HUES6 (cell line): ENCODE data around the gene NINJ2.
"Not testable (repeated sequence)": the region's sequence is repeated elsewhere in the genome, so short reads cannot be mapped to it uniquely, and the experiment has no call there.

Experiments used
- H3K27ac ChIP-seq: 2 replicates; pipeline ENCODE4 v1.7.0; 2013; ENCODE audit warnings: low read depth, mild to moderate bottlenecking, low read length, inconsistent platforms
- H3K27me3 ChIP-seq: 2 replicates; pipeline ENCODE4 v1.6.1; 2013; ENCODE audit warnings: low read length; ENCODE audit not compliant: control insufficient read depth, insufficient read depth
- H3K36me3 ChIP-seq: 2 replicates; pipeline ENCODE4 v1.6.1; 2013; ENCODE audit warnings: low read length; ENCODE audit not compliant: control insufficient read depth, insufficient read depth
- H3K4me1 ChIP-seq: 2 replicates; pipeline ENCODE4 v1.6.1; 2013; ENCODE audit warnings: low read length; ENCODE audit not compliant: control insufficient read depth, insufficient read depth
- H3K4me3 ChIP-seq: 2 replicates; pipeline ENCODE4 v1.5.1; 2013; ENCODE audit warnings: low read depth, low read length
- H3K9ac ChIP-seq: one replicate; pipeline ENCODE4 v1.6.1; 2013; ENCODE audit warnings: mild to moderate bottlenecking, low read length
- H3K9me3 ChIP-seq: 2 replicates; pipeline ENCODE4 v1.6.1; 2013; ENCODE audit warnings: low read depth, low read length; ENCODE audit not compliant: control insufficient read depth, insufficient read depth

The NINJ2 gene

DNA sequence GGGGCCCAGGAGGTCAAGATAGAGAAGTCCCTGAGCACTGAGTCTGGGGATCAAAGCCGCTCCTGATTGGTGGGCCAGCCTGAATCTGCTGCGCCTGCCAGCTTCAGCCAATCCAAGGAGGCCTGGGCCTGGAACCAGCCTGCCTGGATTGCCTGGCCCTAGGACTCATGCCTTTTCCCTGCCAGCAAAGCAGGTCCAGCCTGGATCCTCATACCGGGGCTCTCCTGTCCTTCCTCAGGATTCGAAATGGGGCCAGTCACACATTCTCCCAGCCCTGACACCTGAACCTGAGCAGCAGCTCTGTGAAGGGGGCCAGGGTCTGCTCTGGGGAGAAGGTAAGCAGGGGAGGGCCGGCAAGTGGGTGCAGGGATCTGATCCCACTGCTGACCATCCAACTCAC lies 81.9 kb downstream of the NINJ2 start:
- Histone ChIP-seq H3K9me3 (no peaks in the 10 kb centered on the region), H3K4me3 (no peak overlapping the region), H3K9ac (no peak overlapping the region), H3K36me3 (no peaks in the 10 kb centered on the region), H3K27ac (no peak overlapping the region), H3K4me1 (peaks cover 13% of the 10 kb centered on the region), H3K27me3 (peaks cover 8% of the 10 kb centered on the region)

DNA sequence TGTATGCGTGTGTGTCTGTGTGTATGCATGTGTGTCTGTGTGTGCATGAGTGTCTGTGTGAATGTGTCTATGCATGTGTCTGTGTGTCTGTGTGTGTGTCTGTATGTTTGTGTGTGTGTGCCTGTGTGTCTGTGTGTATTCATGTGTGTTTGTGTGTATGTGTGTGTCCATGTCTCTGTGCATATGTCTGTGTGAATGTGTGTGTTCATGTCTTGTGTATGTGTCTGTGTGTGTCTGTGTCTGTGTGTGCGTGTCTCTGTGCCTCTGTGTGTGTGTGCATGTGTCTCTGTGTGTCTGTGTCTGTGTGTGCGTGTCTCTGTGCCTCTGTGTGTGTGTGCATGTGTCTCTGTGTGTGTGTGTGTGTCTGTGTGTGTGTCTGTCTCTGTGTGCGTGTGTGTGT lies 82.4 kb downstream of the NINJ2 start:
- peaks cover 9% of the 10 kb centered on the region for H3K27me3 ChIP-seq
- peaks cover 15% of the 10 kb centered on the region for H3K4me1 ChIP-seq
- no peak overlapping the region for H3K9ac ChIP-seq
- no peaks in the 10 kb centered on the region for H3K9me3 ChIP-seq
- H3K36me3 ChIP-seq: no peaks in the 10 kb centered on the region
- H3K4me3 ChIP-seq: no peak overlapping the region
- H3K27ac ChIP-seq: no peak overlapping the region

DNA sequence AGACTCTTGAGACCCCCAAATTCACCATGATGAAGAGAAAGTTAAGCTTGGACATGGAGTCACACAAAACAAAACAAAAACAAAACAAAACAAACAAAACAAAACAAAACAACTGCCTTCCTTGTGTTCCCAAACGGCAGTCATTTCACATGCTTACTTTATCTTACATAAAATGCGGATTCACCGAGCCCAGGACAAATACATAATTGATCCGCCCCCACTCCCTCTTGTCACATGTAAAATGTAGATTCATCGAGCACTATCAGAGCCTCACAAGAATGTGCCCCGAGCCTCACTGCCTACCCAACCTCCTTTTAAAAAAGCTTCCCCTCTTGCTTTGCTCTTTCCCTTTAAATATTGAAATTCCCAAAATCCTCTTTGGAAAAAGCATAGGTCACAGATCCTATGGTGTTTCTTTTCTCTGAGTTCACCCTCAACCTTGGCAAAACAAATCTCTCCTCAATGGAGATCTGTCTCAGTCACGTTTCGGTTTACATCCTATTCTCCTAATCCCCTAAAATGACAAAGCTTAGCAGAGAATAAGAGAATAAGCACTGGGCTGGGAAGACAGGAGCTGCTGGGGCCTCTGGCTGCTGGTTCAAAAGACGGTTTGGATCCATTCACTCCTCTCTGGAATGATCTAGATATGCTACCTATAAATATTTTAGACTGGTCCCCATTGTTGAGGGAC lies 83.7 kb downstream of the NINJ2 start:
- Histone ChIP-seq H3K4me1 (peaks cover 17% of the 10 kb centered on the region), H3K36me3 (no peaks in the 10 kb centered on the region), H3K4me3 (no peak overlapping the region), H3K9me3 (no peaks in the 10 kb centered on the region), H3K9ac (no peak overlapping the region), H3K27me3 (peaks cover 9% of the 10 kb centered on the region), H3K27ac (no peak overlapping the region)

DNA sequence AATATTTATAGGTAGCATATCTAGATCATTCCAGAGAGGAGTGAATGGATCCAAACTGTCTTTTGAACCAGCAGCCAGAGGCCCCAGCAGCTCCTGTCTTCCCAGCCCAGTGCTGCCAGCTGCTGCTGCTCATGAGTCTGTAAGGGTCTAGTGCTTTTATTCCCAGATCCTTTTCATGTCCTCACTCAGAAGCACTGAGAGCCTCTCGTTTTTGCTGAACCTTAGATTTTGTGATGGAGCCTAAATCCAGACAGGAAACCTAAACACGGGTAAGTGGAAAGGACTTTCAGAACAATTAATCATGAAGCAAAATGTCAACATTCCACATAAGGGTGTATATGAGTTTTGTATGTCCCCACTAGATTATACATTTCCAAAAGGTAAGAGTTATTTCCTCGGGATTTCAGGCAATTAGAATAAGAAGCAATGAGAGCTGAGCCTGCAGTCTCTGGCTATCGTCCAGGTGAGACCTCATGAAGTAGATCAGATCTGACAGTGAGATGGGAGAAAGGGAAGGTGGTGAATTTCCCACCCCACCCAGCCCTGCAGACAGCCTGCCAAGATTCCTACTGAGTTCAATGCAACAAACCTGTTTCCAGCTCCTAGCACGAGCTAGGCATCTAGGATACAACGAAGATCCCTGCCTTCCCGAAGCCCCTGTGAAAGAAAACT lies 84.4 kb downstream of the NINJ2 start:
- no peaks in the 10 kb centered on the region for H3K36me3 ChIP-seq
- H3K4me3 ChIP-seq: no peak overlapping the region
- H3K27me3 ChIP-seq: peaks cover 9% of the 10 kb centered on the region
- H3K27ac ChIP-seq: no peak overlapping the region
- H3K9ac ChIP-seq: no peak overlapping the region
- peaks cover 17% of the 10 kb centered on the region for H3K4me1 ChIP-seq
- H3K9me3 ChIP-seq: no peaks in the 10 kb centered on the region

DNA sequence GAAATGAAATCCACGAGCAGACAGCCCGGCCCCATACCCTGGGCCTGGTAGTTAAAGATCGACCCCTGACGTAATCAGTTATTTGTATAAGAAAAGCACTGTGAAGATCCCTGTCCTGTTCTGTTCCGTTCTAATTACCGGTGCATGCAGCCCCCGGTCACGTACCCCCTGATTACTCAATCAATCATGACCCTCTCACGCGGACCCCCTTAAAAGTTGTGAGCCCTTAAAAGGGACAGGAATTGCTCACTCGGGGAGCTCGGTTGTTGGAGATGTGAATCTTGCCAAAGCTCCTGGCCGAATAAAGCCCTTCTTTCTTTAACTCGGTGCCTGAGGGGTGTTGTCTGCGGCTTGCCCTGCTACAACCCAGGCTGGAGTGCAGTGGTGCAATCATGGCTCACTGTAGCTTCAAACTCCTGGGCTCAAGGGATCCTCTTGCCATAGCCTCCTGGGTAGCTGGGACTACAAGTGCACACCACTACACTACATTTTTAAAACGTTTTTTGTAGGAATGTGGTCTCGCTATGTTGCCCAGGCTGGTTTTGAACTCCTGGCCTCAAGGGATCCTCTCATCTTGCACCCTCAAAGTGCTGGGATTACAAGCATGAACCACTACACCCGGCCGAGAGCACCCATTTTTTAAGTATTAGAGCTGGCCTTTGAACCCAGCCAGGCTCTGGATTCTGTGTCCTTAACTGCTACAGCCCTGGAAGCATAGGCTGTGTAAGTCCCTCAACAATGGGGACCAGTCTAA lies 85.1 kb downstream of the NINJ2 start:
- H3K4me3 ChIP-seq, H3K27me3 ChIP-seq, H3K9me3 ChIP-seq, H3K36me3 ChIP-seq, H3K27ac ChIP-seq, H3K9ac ChIP-seq: not testable (repeated sequence)
- peaks cover 17% of the 10 kb centered on the region for H3K4me1 ChIP-seq

DNA sequence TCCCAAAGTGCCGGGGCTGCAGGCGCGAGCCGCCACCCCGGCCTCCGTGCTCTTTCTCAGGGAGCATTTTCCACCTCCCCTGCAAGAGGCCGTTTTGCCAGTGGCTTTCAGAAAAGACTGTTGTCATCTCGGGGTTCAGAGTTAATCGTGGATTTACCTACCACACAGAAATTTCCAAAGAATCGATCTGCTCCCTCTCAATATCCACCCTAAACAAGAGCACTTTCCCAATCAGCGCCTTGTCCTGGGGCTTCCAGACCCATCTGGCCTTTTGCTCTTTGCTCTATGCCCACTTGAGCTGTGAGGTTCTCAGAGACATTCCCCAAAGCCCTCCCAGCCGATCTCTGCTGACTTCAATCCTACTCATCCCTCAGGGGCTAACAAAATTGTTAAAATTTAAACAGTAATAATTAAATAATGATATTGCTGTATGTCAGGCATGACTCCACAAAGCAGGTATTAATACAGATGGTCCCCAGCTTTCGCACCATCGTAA lies 86.6 kb downstream of the NINJ2 start:
- Histone ChIP-seq H3K4me3 (no peak overlapping the region), H3K9me3 (no peaks in the 10 kb centered on the region), H3K4me1 (peaks cover 23% of the 10 kb centered on the region), H3K27me3 (peaks cover 9% of the 10 kb centered on the region), H3K36me3 (no peaks in the 10 kb centered on the region), H3K27ac (no peak overlapping the region), H3K9ac (no peak overlapping the region)

DNA sequence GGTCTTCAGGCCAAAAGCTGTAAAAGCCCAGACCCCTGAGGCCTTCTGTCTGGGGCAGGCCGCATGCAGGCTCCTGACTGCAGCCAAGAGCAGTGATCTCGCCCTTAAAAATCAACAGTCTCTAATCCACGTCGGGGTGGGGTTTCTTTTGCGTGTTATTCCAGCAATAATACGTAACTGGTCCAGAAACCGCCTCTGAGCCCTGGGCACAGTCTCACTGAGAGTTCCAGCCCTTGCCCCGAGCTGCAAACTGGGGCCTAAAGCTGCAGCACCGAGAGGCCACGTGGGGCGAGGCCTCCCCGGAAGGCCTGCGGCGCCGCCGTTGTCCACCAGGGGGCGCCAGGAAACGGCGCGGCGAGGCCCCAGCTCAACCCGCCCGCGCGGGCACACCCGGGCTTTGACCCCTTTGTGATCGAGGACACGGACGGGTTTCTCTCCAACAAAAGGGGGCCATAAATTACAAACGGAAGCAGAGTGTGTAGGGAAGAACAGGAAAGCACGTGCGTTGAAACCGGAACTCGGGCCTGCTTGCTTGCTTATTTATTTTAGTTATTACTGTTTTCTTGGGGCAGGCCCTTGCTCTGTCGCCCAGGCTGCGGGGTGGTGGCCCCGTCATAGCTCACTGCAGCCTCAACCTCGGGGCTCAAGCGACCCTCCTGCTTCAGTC lies 87.2 kb downstream of the NINJ2 start:
- H3K36me3 ChIP-seq: no peaks in the 10 kb centered on the region
- peaks cover 9% of the 10 kb centered on the region for H3K27me3 ChIP-seq
- H3K9me3 ChIP-seq: no peaks in the 10 kb centered on the region
- peaks cover 29% of the 10 kb centered on the region for H3K4me1 ChIP-seq
- H3K9ac ChIP-seq: peak overlapping the region; percentile 42
- H3K27ac ChIP-seq: no peak overlapping the region
- no peak overlapping the region for H3K4me3 ChIP-seq

DNA sequence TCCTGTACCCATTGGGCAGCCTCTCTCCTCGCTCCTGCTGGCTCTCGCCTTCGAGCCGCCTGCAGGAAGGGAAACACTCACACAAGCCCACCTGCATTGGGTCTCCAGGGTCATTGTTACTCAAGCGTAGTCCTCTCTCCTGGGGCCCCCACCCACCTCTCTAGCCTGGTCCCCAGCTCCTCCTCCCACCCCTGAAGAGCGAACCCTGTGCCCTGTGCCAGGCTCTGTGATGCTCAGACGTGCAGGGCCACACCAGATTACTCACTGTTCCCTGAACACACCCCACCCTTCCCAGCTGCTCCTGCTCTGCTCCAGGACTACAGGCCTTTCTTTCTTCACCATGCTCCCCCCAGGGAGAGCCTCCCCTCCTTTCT lies 88.1 kb downstream of the NINJ2 start:
- H3K9me3 ChIP-seq: no peaks in the 10 kb centered on the region
- peaks cover 31% of the 10 kb centered on the region for H3K4me1 ChIP-seq
- no peak overlapping the region for H3K27ac ChIP-seq
- peaks cover 9% of the 10 kb centered on the region for H3K27me3 ChIP-seq
- no peak overlapping the region for H3K4me3 ChIP-seq
- no peak overlapping the region for H3K9ac ChIP-seq
- no peaks in the 10 kb centered on the region for H3K36me3 ChIP-seq

DNA sequence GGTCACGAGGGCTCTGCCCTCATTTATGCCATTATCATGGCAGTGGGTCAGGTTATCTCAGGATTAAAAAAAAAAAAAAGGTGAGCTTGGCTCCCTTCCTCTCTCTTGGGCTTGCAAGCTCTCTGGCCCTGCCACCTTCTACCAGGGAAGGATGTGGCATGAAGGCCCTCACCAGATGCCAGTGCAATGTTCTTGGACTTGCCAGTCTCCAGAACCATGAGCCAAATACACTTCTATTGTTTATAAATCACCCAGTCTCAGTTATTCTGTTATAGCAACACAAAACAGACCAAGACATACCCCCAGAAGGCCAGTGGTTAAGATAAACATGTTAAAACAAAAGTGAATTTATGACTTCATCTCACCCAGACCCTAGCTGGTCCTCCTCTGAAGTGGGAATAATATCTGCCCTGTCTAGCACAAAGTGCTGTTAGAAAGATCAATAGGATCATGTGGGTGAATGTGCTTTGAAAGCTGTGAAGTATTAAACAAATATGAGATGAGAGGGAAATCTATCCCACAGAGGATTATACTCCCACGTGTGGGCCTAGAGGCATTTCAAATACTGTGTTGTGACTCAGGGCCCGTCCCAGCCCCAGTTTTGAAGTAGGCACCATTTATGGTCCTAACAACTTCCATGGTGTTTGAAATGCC lies 88.6 kb downstream of the NINJ2 start:
- Histone ChIP-seq H3K27ac (no peak overlapping the region), H3K9me3 (no peaks in the 10 kb centered on the region), H3K9ac (no peak overlapping the region), H3K4me1 (peaks cover 30% of the 10 kb centered on the region), H3K36me3 (no peaks in the 10 kb centered on the region), H3K27me3 (peaks cover 9% of the 10 kb centered on the region), H3K4me3 (no peak overlapping the region)

DNA sequence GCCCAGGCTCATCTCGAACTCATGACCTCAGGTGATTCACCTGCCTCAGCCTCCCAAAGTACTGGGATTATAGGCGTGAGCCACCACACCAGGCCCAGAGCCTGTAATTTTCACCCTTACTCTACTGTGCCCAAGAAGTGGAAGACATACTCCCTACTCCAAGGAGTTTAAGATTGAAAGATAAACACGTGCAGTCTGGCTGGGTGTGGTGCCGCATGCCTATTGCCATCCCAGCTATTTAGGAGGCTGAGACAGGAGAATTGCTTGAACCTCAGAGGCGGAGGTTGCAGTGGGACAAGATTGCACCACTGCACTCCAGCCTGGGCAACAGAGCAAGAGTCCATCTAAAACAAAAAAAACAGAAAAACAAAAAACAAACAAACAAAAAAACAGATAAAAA lies 90.0 kb downstream of the NINJ2 start:
- no peaks in the 10 kb centered on the region for H3K9me3 ChIP-seq
- H3K27me3 ChIP-seq: peaks cover 13% of the 10 kb centered on the region
- no peak overlapping the region for H3K27ac ChIP-seq
- no peak overlapping the region for H3K9ac ChIP-seq
- H3K36me3 ChIP-seq: no peaks in the 10 kb centered on the region
- no peak overlapping the region for H3K4me3 ChIP-seq
- H3K4me1 ChIP-seq: peaks cover 21% of the 10 kb centered on the region
